ENCODE measurements around the gene TRAPPC2.

Gene TRAPPC2

GRCh38 chrX:13719192-13719856, 15.1 kb downstream of the TRAPPC2 start:
- TF ChIP-seq CTCF (IDR thresholded peaks at IDR 0.05): no peak

- TF ChIP-seq CTCF (IDR thresholded peaks at IDR 0.05): no peak
These were observed 16.5 kb downstream of the TRAPPC2 start for GRCh38 chrX:13717700-13718472.

- no peak for TF ChIP-seq CTCF (IDR thresholded peaks at IDR 0.05)
These were observed 17.5 kb downstream of the TRAPPC2 start for GRCh38 chrX:13716905-13717304.

- no peak for TF ChIP-seq CTCF (IDR thresholded peaks at IDR 0.05)
These were observed 18.0 kb downstream of the TRAPPC2 start for GRCh38 chrX:13716455-13716854.

GRCh38 chrX:13711141-13711540, 23.3 kb downstream of the TRAPPC2 start:
- no peak for TF ChIP-seq CTCF (IDR thresholded peaks at IDR 0.05)

- TF ChIP-seq CTCF (IDR thresholded peaks at IDR 0.05): no peak
These were observed 30.8 kb downstream of the TRAPPC2 start for GRCh38 chrX:13703589-13703988.

- TF ChIP-seq CTCF (IDR thresholded peaks at IDR 0.05): no peak
These were observed 31.3 kb downstream of the TRAPPC2 start for GRCh38 chrX:13703135-13703534.
